Tibial artery (tissue), 4 donors: ENCODE results near the gene TMEM9.

Source experiments
- DNase-seq, 2 donors: peaks; one replicate each; pipeline ENCODE4 v3.0.0-alpha.2; 2019
- H3K27ac ChIP-seq, 2 donors: fragments of 200-600 bp; sonication (generic) in 1 of 2; 1 replicate in 1 of 2; 2 replicates in 1 of 2; pipeline ENCODE4 v1.5.1; 2018 to 2019; ENCODE audit warnings: mild to moderate bottlenecking in 1 of 2
- H3K27me3 ChIP-seq, 2 donors: fragments of 200-600 bp; sonication (generic) in 1 of 2; one replicate each; pipeline versions ENCODE4 v1.5.1 to v1.6.0; 2016 to 2019
- H3K36me3 ChIP-seq, 3 donors: fragments of 200-600 bp; sonication (generic) in 2 of 3; one replicate each; pipeline ENCODE4 v1.5.1; 2016 to 2019; ENCODE audit warnings: mild to moderate bottlenecking in 2 of 3
- H3K4me1 ChIP-seq, 4 donors: fragments of 200-600 bp; sonication (generic) in 2 of 4; 1 replicate in 3 of 4; 2 replicates in 1 of 4; pipeline ENCODE4 v1.5.1; 2016 to 2019
- H3K4me3 ChIP-seq, 2 donors: fragments of 200-600 bp; sonication (generic) in 1 of 2; 1 replicate in 1 of 2; 2 replicates in 1 of 2; pipeline ENCODE4 v1.5.1; 2018 to 2019; ENCODE audit warnings: mild to moderate bottlenecking in 2 of 2
- H3K9me3 ChIP-seq, 3 donors: fragments of 200-600 bp; sonication (generic) in 1 of 3; one replicate each; pipeline ENCODE4 v1.5.1; 2016 to 2019
- intact Hi-C: fragments of 100-400 bp; cut with DNase I; formaldehyde crosslinking; loops from one replicate; pipeline ENCODE4 v1.15.0; 2023; ENCODE audit warnings: low total_unique reads
- TF ChIP-seq, protein P1 (sequence below), 2 experiments: fragments of 200-600 bp in 1 of 2; fragments of 450-650 bp in 1 of 2; IDR thresholded peaks; one replicate each; pipeline ENCODE4 v1.5.1; 2017 to 2019; ENCODE audit warnings: antibody characterized with exemption in 2 of 2, mild to moderate bottlenecking in 1 of 2, moderate library complexity in 1 of 2

Gene TMEM9

DNA sequence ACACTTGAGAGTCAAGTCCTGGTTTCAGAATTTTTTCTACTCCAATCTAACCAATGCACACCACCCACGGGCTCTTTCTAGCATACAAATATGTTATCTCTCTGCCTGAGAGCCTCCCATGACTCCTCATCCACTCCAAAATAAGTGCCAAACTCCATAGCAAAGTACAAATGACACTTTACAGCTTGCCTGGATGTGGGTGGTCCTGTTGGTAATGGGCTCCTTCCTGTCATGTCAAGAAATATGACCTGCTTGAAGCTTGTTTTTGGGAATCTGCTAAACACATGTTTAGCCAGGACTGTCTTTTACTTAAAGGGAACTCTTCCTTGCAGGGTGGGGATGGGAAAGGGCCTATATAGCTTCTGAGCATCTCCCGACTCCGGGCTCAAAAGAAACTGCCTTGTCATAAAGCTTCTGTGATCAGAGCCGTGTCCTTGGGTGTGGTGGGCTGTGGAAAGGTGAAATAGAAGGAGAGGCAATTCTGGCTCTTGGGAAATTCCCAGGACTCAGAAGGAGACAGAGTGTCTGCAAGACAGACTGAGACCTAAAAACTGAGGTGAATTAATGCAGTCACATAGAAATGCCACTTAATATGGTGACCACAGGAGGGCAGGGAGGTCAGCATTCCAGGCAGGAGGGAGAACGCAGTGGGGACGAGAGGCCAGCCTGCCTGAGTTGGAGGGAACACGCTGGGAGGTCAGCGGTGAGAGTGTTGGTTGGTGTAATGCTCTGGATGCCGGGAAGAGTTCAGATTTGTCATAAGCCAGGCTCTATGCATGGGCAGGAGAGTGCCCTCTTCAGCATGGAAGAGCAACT, 30.2 kb upstream of the TMEM9 start:
- DNase-seq = no peak
- Histone ChIP-seq H3K27me3 (peaks cover 0 to 6% of the 10 kb centered on the region in 2 donors), H3K4me1 (no peaks in the 10 kb centered on the region), H3K36me3 (no peaks in the 10 kb centered on the region), H3K9me3 (no peaks in the 10 kb centered on the region), H3K4me3 (no peak overlapping the region), H3K27ac (no peak overlapping the region)
- TF ChIP-seq, protein P1, sequence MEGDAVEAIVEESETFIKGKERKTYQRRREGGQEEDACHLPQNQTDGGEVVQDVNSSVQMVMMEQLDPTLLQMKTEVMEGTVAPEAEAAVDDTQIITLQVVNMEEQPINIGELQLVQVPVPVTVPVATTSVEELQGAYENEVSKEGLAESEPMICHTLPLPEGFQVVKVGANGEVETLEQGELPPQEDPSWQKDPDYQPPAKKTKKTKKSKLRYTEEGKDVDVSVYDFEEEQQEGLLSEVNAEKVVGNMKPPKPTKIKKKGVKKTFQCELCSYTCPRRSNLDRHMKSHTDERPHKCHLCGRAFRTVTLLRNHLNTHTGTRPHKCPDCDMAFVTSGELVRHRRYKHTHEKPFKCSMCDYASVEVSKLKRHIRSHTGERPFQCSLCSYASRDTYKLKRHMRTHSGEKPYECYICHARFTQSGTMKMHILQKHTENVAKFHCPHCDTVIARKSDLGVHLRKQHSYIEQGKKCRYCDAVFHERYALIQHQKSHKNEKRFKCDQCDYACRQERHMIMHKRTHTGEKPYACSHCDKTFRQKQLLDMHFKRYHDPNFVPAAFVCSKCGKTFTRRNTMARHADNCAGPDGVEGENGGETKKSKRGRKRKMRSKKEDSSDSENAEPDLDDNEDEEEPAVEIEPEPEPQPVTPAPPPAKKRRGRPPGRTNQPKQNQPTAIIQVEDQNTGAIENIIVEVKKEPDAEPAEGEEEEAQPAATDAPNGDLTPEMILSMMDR (IDR thresholded peaks at IDR 0.05) = peak in 1 of 2 experiments; percentile 41
- intact Hi-C loops = no loop called here

DNA sequence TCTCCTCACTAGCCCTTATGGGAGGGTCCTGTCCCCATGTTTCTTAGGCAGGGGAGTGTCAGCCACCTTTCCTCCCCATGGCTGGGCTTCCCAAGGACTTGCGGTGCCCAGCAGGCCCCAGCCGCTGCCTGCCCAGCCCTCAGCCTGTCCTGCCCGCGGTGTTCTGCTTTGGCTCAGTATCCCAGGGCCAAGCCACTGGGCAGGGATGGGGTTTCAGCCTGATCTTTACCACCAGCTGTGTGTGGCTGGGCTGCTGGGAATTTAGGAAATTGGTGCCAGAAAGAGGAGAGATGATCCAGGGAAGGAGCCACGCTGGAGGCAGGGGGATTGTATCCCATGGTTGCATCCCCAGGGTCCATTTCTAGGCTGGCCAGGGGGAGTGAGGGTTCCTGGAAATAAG, 29.5 kb upstream of the TMEM9 start:
- no peak for DNase-seq
- Histone ChIP-seq H3K27ac (no peak overlapping the region), H3K4me1 (no peaks in the 10 kb centered on the region), H3K27me3 (peaks cover 0 to 4% of the 10 kb centered on the region in 2 donors), H3K9me3 (no peaks in the 10 kb centered on the region), H3K36me3 (no peaks in the 10 kb centered on the region), H3K4me3 (no peak overlapping the region)
- TF ChIP-seq, protein P1 (IDR thresholded peaks at IDR 0.05) = no peak
- intact Hi-C loops = no loop called here

DNA sequence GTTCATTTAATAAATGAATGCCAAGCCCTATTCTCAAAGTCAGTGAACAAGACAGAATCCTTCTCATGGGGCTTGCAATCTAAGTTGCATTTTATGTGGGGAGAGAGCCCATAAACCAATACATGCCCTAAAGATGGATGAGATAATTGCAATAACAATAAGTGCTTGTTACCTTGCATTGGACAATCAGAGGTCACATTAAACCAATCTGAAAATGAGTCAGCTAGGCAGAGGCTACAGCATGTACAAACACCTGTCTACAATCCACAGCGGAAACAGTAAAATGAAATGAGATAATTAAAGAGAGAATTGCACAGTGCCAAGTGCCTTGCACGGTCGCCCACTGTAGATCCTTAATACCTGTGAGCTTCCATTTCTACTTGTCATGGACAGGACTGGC, 28.9 kb upstream of the TMEM9 start:
- Histone ChIP-seq H3K9me3 (no peaks in the 10 kb centered on the region), H3K27ac (no peak overlapping the region), H3K27me3 (peaks cover 0 to 4% of the 10 kb centered on the region in 2 donors), H3K4me3 (no peak overlapping the region), H3K36me3 (no peaks in the 10 kb centered on the region), H3K4me1 (no peaks in the 10 kb centered on the region)
- intact Hi-C loops = no loop called here
- no peak for DNase-seq
- TF ChIP-seq, protein P1 (IDR thresholded peaks at IDR 0.05) = no peak

DNA sequence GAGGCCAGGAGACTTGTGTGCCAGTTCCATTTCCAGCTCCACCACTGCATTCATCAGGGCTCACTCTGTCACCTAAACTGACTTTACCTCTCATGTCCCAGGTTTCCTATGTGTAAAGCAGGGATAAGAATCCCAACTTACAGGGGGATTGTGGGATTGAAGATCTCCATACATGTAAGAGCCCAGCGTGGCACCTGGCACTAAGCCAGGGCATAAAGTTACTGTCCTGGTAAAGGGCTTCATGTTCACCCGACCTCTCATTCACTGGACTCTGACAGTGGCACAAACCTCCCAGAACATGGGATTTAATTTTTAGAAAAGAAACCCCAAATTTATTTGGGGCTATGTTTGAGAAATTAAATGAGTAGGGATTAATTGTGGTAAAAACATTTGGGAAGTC, 27.5 kb upstream of the TMEM9 start:
- no peaks in the 10 kb centered on the region for H3K36me3 ChIP-seq
- H3K27ac ChIP-seq = no peak overlapping the region
- H3K27me3 ChIP-seq = peaks cover 0 to 5% of the 10 kb centered on the region in 2 donors
- TF ChIP-seq, protein P1 (IDR thresholded peaks at IDR 0.05) = no peak
- H3K4me1 ChIP-seq = no peaks in the 10 kb centered on the region
- no peaks in the 10 kb centered on the region for H3K9me3 ChIP-seq
- intact Hi-C loops = no loop called here
- no peak overlapping the region for H3K4me3 ChIP-seq
- no peak for DNase-seq

DNA sequence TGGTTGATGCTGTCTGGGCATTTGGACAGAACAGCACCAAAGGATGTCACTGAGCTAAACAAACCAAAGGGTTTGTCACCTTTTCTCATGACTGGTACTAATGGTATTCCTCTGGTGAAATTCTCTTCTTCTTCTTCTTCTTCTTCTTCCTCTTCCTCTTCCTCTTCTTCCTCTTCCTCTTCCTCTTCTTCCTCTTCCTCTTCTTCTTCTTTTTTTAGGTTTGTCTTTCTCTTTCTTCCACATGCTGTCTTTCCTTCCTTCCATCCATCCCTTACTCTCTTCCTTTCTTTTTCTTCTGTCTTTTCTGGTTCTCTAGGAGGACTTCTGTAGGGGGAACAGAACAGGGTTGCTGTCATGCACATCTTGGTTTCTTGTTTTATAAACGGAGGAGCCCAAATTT, 27.0 kb upstream of the TMEM9 start:
- H3K4me1 ChIP-seq = no peaks in the 10 kb centered on the region
- no peak for DNase-seq
- H3K27ac ChIP-seq = no peak overlapping the region
- no peaks in the 10 kb centered on the region for H3K9me3 ChIP-seq
- intact Hi-C loops = no loop called here
- H3K36me3 ChIP-seq = no peaks in the 10 kb centered on the region
- H3K4me3 ChIP-seq = no peak overlapping the region
- TF ChIP-seq, protein P1 (IDR thresholded peaks at IDR 0.05) = no peak
- peaks cover 0 to 7% of the 10 kb centered on the region in 2 donors for H3K27me3 ChIP-seq
